HepG2 (cell line): ENCODE measurements around the gene LMNTD1. TPM values are rescaled to one million over a fixed set of nuclear protein-coding genes. Genes with fewer than 3 reads are reported as not detected.

ENCODE experiments used
- ATAC-seq: fragments of 200-7000 bp; cut with Tn5 transposase; 3 replicates; pipeline ENCODE4 v1.9.1; 2020; ENCODE audit warnings: mild to moderate bottlenecking, moderate library complexity
- BruUV-seq: library from RNA; stranded (reverse); fragments of 400-500 nt; replicated peaks from 2 replicates; lab custom pipeline; 2021; lab: Mats Ljungman, UMichigan
- CTCF ChIA-PET: fragments of 300-600 bp; formaldehyde crosslinking; extraction: SDS; loops from one replicate; lab custom pipeline; 2021; ENCODE audit warnings: low total read pairs, inconsistent platforms, low intra/inter-chr PET ratio; lab: Yijun Ruan, JAX
- POLR2A ChIA-PET: fragments of 350-600 bp; sonication (Branson Sonifier 250); formaldehyde crosslinking; loops from one replicate; lab custom pipeline; 2020; ENCODE audit warnings: antibody characterized with exemption, inconsistent platforms; lab: Yijun Ruan, JAX
- DNase-seq: peaks from one replicate; pipeline ENCODE4 v3.0.0-alpha.2; 2015; ENCODE audit warnings: low spot score
- FAIRE-seq: peaks from 3 replicates; lab custom pipeline; 2011; peaks lifted over from hg19 to GRCh38; lab: Jason Lieb, UNC
- H2AFZ ChIP-seq: one replicate; pipeline ENCODE4 v1.6.1; 2011; ENCODE audit warnings: low read length, inconsistent platforms
- H3K27ac ChIP-seq: fragments of 300-600 bp; 3 replicates; pipeline ENCODE4 v1.8.0; 2011; ENCODE audit warnings: mixed run types, mild to moderate bottlenecking, mixed read lengths, low read length, inconsistent platforms; ENCODE audit not compliant: insufficient read depth; ENCODE audit errors: extremely low read length
- H3K27me3 ChIP-seq, 2 experiments: fragments of 200-600 bp in 1 of 2; 2 replicates in 1 of 2; 3 replicates in 1 of 2; pipeline versions ENCODE4 v1.6.0 to v1.8.0; 2011; ENCODE audit warnings: low read length in 2 of 2, mild to moderate bottlenecking in 2 of 2, moderate library complexity in 2 of 2, inconsistent platforms in 1 of 2; ENCODE audit not compliant: insufficient read depth in 2 of 2, control insufficient read depth in 1 of 2
- H3K36me3 ChIP-seq, 2 experiments: fragments of 200-600 bp in 1 of 2; replicated peaks in 1 of 2; 2 replicates in 1 of 2; 3 replicates in 1 of 2; pipeline versions ENCODE4 v1.5.1 to v1.8.0; 2011; ENCODE audit warnings: low read length in 2 of 2, inconsistent platforms in 1 of 2; ENCODE audit not compliant: insufficient read depth in 2 of 2, control insufficient read depth in 1 of 2
- H3K4me1 ChIP-seq: 2 replicates; pipeline ENCODE4 v1.5.1; 2012; ENCODE audit warnings: low read length, inconsistent platforms; ENCODE audit not compliant: insufficient read depth
- H3K4me2 ChIP-seq: 2 replicates; pipeline ENCODE4 v1.6.0; 2011; ENCODE audit warnings: low read depth, low read length, inconsistent platforms
- H3K4me3 ChIP-seq, 3 experiments: fragments of 200-600 bp in 1 of 3; sonication (generic), shearing (Covaris generic) in 1 of 3; replicated peaks in 1 of 3; 2 replicates each; pipeline ENCODE4 v1.5.1; 2011 to 2016; ENCODE audit warnings: low read length in 3 of 3, inconsistent platforms in 2 of 3, low read depth in 2 of 3, mild to moderate bottlenecking in 2 of 3, control low read depth in 1 of 3, mixed read lengths in 1 of 3; ENCODE audit not compliant: insufficient read depth in 1 of 3
- H3K79me2 ChIP-seq: one replicate; pipeline ENCODE4 v1.6.1; 2011; ENCODE audit warnings: low read length, inconsistent platforms; ENCODE audit not compliant: insufficient read depth
- H3K9ac ChIP-seq: 2 replicates; pipeline ENCODE4 v1.6.0; 2011; ENCODE audit warnings: mild to moderate bottlenecking, low read depth, low read length, inconsistent platforms; ENCODE audit not compliant: insufficient read depth
- H3K9me3 ChIP-seq: 2 replicates; pipeline ENCODE4 v1.5.1; 2012; ENCODE audit warnings: mild to moderate bottlenecking, low read length
- H4K20me1 ChIP-seq: 2 replicates; pipeline ENCODE4 v1.6.0; 2011; ENCODE audit warnings: inconsistent platforms, mild to moderate bottlenecking, low read length, moderate library complexity; ENCODE audit not compliant: insufficient read depth
- EED ChIP-seq: sonication (generic); formaldehyde crosslinking; IDR thresholded peaks from 2 replicates; pipeline ENCODE4 v1.5.0; 2020; ENCODE audit warnings: mild to moderate bottlenecking, missing genetic modification reagents
- ELK4 ChIP-seq: sonication (generic); formaldehyde crosslinking; IDR thresholded peaks from 2 replicates; pipeline ENCODE4 v1.9.0; 2021; ENCODE audit warnings: missing genetic modification reagents, borderline replicate concordance
- FOXO4 ChIP-seq: sonication (generic); formaldehyde crosslinking; conservative IDR thresholded peaks from 2 replicates; pipeline ENCODE4 v1.8.1; 2023; ENCODE audit warnings: missing genetic modification reagents
- HMG20A ChIP-seq: IDR thresholded peaks from 2 replicates; pipeline ENCODE4 v1.6.1; 2016; ENCODE audit warnings: borderline replicate concordance
- HNRNPLL ChIP-seq: fragments of 200-400 bp; formaldehyde crosslinking; IDR thresholded peaks from 2 replicates; pipeline ENCODE4 v1.6.1; 2017; ENCODE audit warnings: mild to moderate bottlenecking, low read depth, low read length; ENCODE audit not compliant: poor library complexity, severe bottlenecking
- MAFF ChIP-seq: IDR thresholded peaks from 2 replicates; pipeline ENCODE4 v1.6.1; 2011; ENCODE audit warnings: low read depth, low read length, improper control_type of control experiment
- MAFK ChIP-seq, 2 experiments: IDR thresholded peaks in 1 of 2; conservative IDR thresholded peaks in 1 of 2; 2 replicates each; pipeline ENCODE4 v1.6.1; 2011; ENCODE audit warnings: improper control_type of control experiment in 2 of 2, low read length in 2 of 2
- PAX8 ChIP-seq: sonication (generic); formaldehyde crosslinking; IDR thresholded peaks from 2 replicates; pipeline ENCODE4 v1.8.0; 2022; ENCODE audit warnings: mild to moderate bottlenecking, missing genetic modification reagents, borderline replicate concordance
- U2AF2 ChIP-seq: fragments of 200-400 bp; formaldehyde crosslinking; IDR thresholded peaks from 2 replicates; pipeline ENCODE4 v1.6.1; 2017; ENCODE audit warnings: low read depth, mild to moderate bottlenecking, low read length
- ZFP1 ChIP-seq: IDR thresholded peaks from 2 replicates; pipeline ENCODE4 v1.6.1; 2016
- ZFY ChIP-seq: sonication (generic); formaldehyde crosslinking; IDR thresholded peaks from 2 replicates; pipeline ENCODE4 v1.4.0; 2020; ENCODE audit warnings: missing genetic modification reagents
- ZNF138 ChIP-seq: sonication (generic); formaldehyde crosslinking; IDR thresholded peaks from 2 replicates; pipeline ENCODE4 v1.5.0; 2020; ENCODE audit warnings: mild to moderate bottlenecking, low read depth, missing genetic modification reagents
- ZNF207 ChIP-seq: fragments of 450-650 bp; IDR thresholded peaks from 2 replicates; pipeline ENCODE4 v1.6.1; 2016; ENCODE audit warnings: antibody characterized with exemption, borderline replicate concordance
- ZNF264 ChIP-seq: sonication (generic); formaldehyde crosslinking; IDR thresholded peaks from 2 replicates; pipeline ENCODE4 v1.4.0; 2020; ENCODE audit warnings: missing genetic modification reagents
- ZNF780A ChIP-seq: sonication (generic); formaldehyde crosslinking; IDR thresholded peaks from 2 replicates; pipeline ENCODE4 v1.8.0; 2022; ENCODE audit warnings: mild to moderate bottlenecking, missing genetic modification reagents, moderate library complexity
- WGBS: methylation state at CpG from one replicate; pipeline ENCODE4 v1.1.6; 2017; ENCODE audit warnings: low lambda C conversion rate; 5-methylcytosine and 5-hydroxymethylcytosine counted together
- in situ Hi-C: cut with HindIII; loops from 2 replicates; pipeline ENCODE4 v1.10.0; 2017; ENCODE audit warnings: low pct_unique_long_range_greater_than_20kb; ENCODE audit not compliant: extremely low pct_ligation_motif_present
- intact Hi-C: fragments of 100-400 bp; cut with micrococcal nuclease; formaldehyde crosslinking; loops from one replicate; pipeline ENCODE4 v1.10.0; 2022; ENCODE audit not compliant: unreplicated experiment
- polyA plus RNA-seq, 8 experiments: library from polyadenylated mRNA; depleted of rRNA in 3 of 8; stranded (reverse) in 7 of 8; unstranded in 1 of 8; fragments of >200 nt; fragmentation: Illumina TruSeq in 4 of 8; extraction: Trizol in 4 of 8; gene quantifications; 2 replicates each; pipeline versions ENCODE4 v1.2.1 to v1.2.3, GENCODE V29; 2011 to 2016; ENCODE audit warnings: low read depth in 4 of 8, missing spikeins in 1 of 8, mixed read lengths in 1 of 8; ENCODE audit not compliant: insufficient read depth in 1 of 8
- total RNA-seq, 5 experiments: library from RNA; depleted of rRNA; stranded (reverse); fragments of >200 nt; fragmentation: Illumina TruSeq; extraction: Trizol; gene quantifications; 2 replicates each; pipeline ENCODE4 v1.2.3, GENCODE V29; 2016; ENCODE audit warnings: low read depth in 1 of 5

LMNTD1 gene
- total and polyA plus RNA-seq, 2 of the 13 experiments (the other 11 are each of a cell fraction or from before 2014, with no cell fraction given) = not detected

GRCh38 chr12:25581067-25581466 lies 28.0 kb upstream of the LMNTD1 start:
- DNase-seq = no peak
- in situ Hi-C loops = no loop called here
- BruUV-seq = no TSS peak
- H3K9me3 ChIP-seq = no peaks in the 10 kb centered on the region
- no peak overlapping the region for H3K4me2 ChIP-seq
- 40% methylated on average over 5 of the region's 5 CpGs for WGBS
- intact Hi-C loops = no loop called here
- no peak overlapping the region for H3K9ac ChIP-seq
- no peaks in the 10 kb centered on the region for H3K4me1 ChIP-seq
- ChIA-PET POLR2A (no interaction called here), CTCF (no interaction called here)
- H2AFZ ChIP-seq = no peak overlapping the region
- no peak overlapping the region for H3K27ac ChIP-seq
- H3K27me3 ChIP-seq = no peaks in the 10 kb centered on the region
- FAIRE-seq = no peak
- no peak overlapping the region for H3K4me3 ChIP-seq
- ATAC-seq = no peak
- H4K20me1 ChIP-seq = no peaks in the 10 kb centered on the region
- H3K79me2 ChIP-seq = no peaks in the 10 kb centered on the region
- H3K36me3 ChIP-seq = no peaks in the 10 kb centered on the region
- TF ChIP-seq PAX8 (CRISPR knock-in tag) (no peak), ZNF780A (CRISPR knock-in tag) (no peak), ZFY (no peak), ZNF138 (CRISPR knock-in tag) (no peak), HMG20A (CRISPR knock-in tag) (no peak), ZNF264 (no peak), EED (CRISPR knock-in tag) (no peak), ZNF207 (no peak), ZFP1 (no peak)

- no peak for FAIRE-seq
- no peaks in the 10 kb centered on the region for H3K27me3 ChIP-seq
- no peak overlapping the region for H3K9ac ChIP-seq
- H3K9me3 ChIP-seq = no peaks in the 10 kb centered on the region
- H3K27ac ChIP-seq = no peak overlapping the region
- BruUV-seq = no TSS peak
- ChIA-PET CTCF (interaction anchor here (0.7 kb wide), 1 partner anchor 162 kb away, joined by 3 read pairs; no protein-coding TSS in a partner anchor), POLR2A (no interaction called here)
- no peaks in the 10 kb centered on the region for H4K20me1 ChIP-seq
- no peak for ATAC-seq
- intact Hi-C loops (no loop called here), in situ Hi-C loops (no loop called here)
- H3K79me2 ChIP-seq = no peaks in the 10 kb centered on the region
- DNase-seq = no peak
- no peak overlapping the region for H3K4me2 ChIP-seq
- H3K36me3 ChIP-seq = no peaks in the 10 kb centered on the region
- no peaks in the 10 kb centered on the region for H3K4me1 ChIP-seq
- H2AFZ ChIP-seq = no peak overlapping the region
- no peak for TF ChIP-seq ELK4 (CRISPR knock-in tag)
- TF ChIP-seq HNRNPLL = no peak
- peak; percentile 26; the same call in 1 of the 2 replicates for TF ChIP-seq MAFF
- TF ChIP-seq U2AF2 = no peak
- TF ChIP-seq MAFK (conservative IDR thresholded peaks at IDR 0.05 in 1 of 2, IDR thresholded peaks at IDR 0.05 in 1 of 2; ENCODE audit: low read length in 2 of 2) = peak in 1 of 2 experiments; percentile 48; a peak in 2 of 4 replicates
- no peak for TF ChIP-seq ZNF207
- no peak for TF ChIP-seq ZFY
- TF ChIP-seq FOXO4 = no peak
- TF ChIP-seq, all 625 proteins: peak for 2
- no peak overlapping the region for H3K4me3 ChIP-seq
- 0% methylated on average over 2 of the region's 2 CpGs for WGBS
Measured at GRCh38 chr12:25578411-25579143, 25.5 kb upstream of the LMNTD1 start.
